ENCODE results near the gene PARD6G.
A peak's percentile ranks its signal among the peaks of the same experiment; 100 is the strongest.

Gene PARD6G

DNA sequence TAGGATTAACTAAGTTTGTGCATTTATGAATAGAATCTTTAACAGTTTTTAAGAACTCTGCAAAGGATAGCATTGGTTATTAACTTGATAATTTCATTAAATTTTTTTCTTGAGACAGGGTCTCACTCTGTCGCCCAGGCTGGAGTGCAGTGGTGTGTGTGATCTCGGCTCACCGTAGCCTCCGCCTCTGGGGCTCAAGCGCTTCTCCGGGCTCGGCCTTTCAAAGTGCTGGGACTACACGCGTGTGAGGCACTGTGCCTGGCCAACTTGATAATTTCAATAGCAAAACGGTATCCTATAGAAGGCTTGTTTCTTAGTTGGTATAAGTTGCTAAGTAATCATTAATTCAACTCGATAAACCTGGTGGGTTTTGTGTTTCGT, 100.3 kb downstream of the PARD6G start:
- no peak overlapping the region for H3K27ac ChIP-seq (ENCODE audit: low read depth in 2 of 2, low read length in 2 of 2)
- H3K9ac ChIP-seq (ENCODE audit: low read depth in 1 of 2, low read length in 2 of 2) = peak overlapping the region in 1 of 2 donors; percentile 26
- peaks cover 0 to under 1% of the 10 kb centered on the region in 2 donors for H3K36me3 ChIP-seq (ENCODE audit: control insufficient read depth in 2 of 2, insufficient read depth in 2 of 2, low read length in 2 of 2)
- peak overlapping the region; percentile 67 to 82 for H3K4me3 ChIP-seq (ENCODE audit: low read length in 2 of 2)
- H3K4me1 ChIP-seq (ENCODE audit: control insufficient read depth in 2 of 2, insufficient read depth in 2 of 2, low read length in 2 of 2) = peaks cover 4 to 15% of the 10 kb centered on the region in 2 donors
- no peaks in the 10 kb centered on the region for H3K27me3 ChIP-seq (ENCODE audit: control insufficient read depth in 2 of 2, insufficient read depth in 2 of 2, low read length in 2 of 2)
- no peaks in the 10 kb centered on the region for H3K9me3 ChIP-seq (ENCODE audit: control insufficient read depth in 2 of 2, low read length in 2 of 2)

DNA sequence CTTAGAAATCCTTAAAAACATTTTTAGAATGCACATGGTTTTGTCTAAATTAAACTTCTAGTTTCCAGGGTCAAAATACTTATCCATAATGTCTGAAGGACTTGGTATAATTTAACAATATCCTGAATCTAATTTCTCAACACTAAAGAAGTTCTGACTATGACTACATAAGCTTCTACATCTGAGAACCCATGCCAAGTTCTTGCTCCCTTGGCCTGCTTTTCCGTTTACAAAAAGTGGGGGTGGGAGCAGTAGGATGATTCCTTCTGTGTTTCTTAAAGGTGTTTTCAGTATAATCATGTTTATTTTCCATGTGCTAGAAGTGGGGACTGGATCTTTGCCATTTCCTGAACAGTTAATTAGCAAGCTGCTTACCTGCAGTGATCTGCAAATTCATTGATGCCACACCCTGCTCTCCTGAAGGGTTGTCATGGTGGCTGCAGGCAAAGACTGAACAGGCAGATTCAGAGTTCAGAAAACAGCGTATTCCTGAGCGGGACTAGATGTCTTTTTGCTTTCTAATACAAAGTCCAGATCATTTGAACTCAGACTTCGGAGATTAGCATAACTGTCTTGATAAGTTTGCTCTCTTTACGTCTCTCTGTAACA, 102.0 kb downstream of the PARD6G start:
- Histone ChIP-seq H3K27me3 (ENCODE audit: control insufficient read depth in 2 of 2, insufficient read depth in 2 of 2, low read length in 2 of 2) (no peaks in the 10 kb centered on the region), H3K9ac (ENCODE audit: low read depth in 1 of 2, low read length in 2 of 2) (no peak overlapping the region), H3K4me3 (ENCODE audit: low read length in 2 of 2) (no peak overlapping the region), H3K4me1 (ENCODE audit: control insufficient read depth in 2 of 2, insufficient read depth in 2 of 2, low read length in 2 of 2) (peaks cover 4 to 15% of the 10 kb centered on the region in 2 donors), H3K27ac (ENCODE audit: low read depth in 2 of 2, low read length in 2 of 2) (no peak overlapping the region), H3K9me3 (ENCODE audit: control insufficient read depth in 2 of 2, low read length in 2 of 2) (no peaks in the 10 kb centered on the region), H3K36me3 (ENCODE audit: control insufficient read depth in 2 of 2, insufficient read depth in 2 of 2, low read length in 2 of 2) (peaks cover 0 to 6% of the 10 kb centered on the region in 2 donors)

DNA sequence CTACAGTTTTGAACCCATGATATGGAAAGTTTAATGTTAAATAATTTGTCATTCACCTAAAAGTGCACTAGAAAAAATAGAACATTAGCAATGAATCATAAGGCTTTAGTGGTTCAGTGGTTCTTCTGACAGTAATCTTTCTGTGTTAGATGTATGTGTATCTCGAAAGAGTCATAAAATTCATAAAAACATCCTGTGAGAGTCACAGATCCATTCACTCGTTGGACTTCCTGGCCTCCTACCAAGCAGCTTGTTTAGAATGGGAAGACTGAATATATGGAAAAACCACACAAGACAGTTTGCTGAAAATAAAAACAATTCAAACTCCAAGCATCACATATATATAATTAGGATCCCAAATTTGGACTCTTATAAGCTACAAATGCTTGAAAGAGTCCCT, 103.4 kb downstream of the PARD6G start:
- H3K9ac ChIP-seq (ENCODE audit: low read depth in 1 of 2, low read length in 2 of 2) = no peak overlapping the region
- no peaks in the 10 kb centered on the region for H3K9me3 ChIP-seq (ENCODE audit: control insufficient read depth in 2 of 2, low read length in 2 of 2)
- H3K36me3 ChIP-seq (ENCODE audit: control insufficient read depth in 2 of 2, insufficient read depth in 2 of 2, low read length in 2 of 2) = peaks cover 0 to 6% of the 10 kb centered on the region in 2 donors
- no peak overlapping the region for H3K27ac ChIP-seq (ENCODE audit: low read depth in 2 of 2, low read length in 2 of 2)
- no peak overlapping the region for H3K4me3 ChIP-seq (ENCODE audit: low read length in 2 of 2)
- peaks cover 2 to 9% of the 10 kb centered on the region in 2 donors for H3K4me1 ChIP-seq (ENCODE audit: control insufficient read depth in 2 of 2, insufficient read depth in 2 of 2, low read length in 2 of 2)
- no peaks in the 10 kb centered on the region for H3K27me3 ChIP-seq (ENCODE audit: control insufficient read depth in 2 of 2, insufficient read depth in 2 of 2, low read length in 2 of 2)

DNA sequence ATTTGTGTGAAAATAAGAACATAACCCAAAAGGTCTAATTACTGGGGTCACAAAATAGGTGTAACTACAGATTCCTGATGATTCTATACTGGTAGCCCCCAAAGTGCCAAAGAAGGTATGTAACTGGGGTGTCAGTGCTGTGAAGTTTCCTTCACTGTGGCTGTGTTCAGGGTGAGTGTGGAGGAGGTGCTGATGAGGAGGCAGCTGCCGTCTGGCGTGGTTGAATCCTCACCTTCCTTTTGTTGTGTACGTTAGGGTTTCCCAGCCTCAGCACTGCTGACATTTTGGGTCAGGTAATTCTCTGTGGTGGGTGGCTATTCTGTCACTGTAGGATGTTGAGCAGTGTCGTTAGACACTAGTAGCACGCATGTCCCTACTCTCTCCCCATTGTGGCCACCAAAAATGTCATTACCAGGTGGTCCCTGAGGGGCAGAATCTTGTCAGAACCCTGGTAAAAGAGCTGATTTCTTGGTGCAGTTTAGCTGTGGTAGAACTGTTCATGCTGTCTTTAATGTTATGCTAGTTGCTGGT, 106.8 kb downstream of the PARD6G start:
- Histone ChIP-seq H3K27me3 (ENCODE audit: control insufficient read depth in 2 of 2, insufficient read depth in 2 of 2, low read length in 2 of 2) (no peaks in the 10 kb centered on the region), H3K4me3 (ENCODE audit: low read length in 2 of 2) (no peak overlapping the region), H3K27ac (ENCODE audit: low read depth in 2 of 2, low read length in 2 of 2) (no peak overlapping the region), H3K4me1 (ENCODE audit: control insufficient read depth in 2 of 2, insufficient read depth in 2 of 2, low read length in 2 of 2) (no peaks in the 10 kb centered on the region), H3K36me3 (ENCODE audit: control insufficient read depth in 2 of 2, insufficient read depth in 2 of 2, low read length in 2 of 2) (peaks cover 26 to 32% of the 10 kb centered on the region in 2 donors), H3K9ac (ENCODE audit: low read depth in 1 of 2, low read length in 2 of 2) (no peak overlapping the region), H3K9me3 (ENCODE audit: control insufficient read depth in 2 of 2, low read length in 2 of 2) (no peaks in the 10 kb centered on the region)

DNA sequence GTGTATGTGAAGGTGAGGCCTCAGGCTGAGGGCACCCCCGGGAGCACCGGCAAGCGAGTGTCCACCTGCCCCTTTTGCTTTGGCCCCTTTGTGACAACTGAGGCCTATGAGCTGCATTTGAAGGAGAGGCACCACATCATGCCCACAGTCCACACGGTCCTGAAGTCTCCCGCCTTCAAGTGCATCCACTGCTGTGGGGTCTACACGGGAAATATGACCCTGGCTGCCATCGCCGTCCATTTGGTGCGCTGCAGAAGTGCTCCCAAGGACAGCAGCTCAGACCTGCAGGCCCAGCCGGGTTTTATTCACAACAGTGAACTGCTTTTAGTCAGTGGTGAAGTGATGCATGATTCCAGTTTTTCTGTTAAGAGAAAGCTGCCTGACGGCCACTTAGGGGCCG, 109.3 kb downstream of the PARD6G start:
- H3K4me3 ChIP-seq (ENCODE audit: low read length in 2 of 2) = no peak overlapping the region
- H3K4me1 ChIP-seq (ENCODE audit: control insufficient read depth in 2 of 2, insufficient read depth in 2 of 2, low read length in 2 of 2) = no peaks in the 10 kb centered on the region
- peaks cover 35 to 48% of the 10 kb centered on the region in 2 donors for H3K36me3 ChIP-seq (ENCODE audit: control insufficient read depth in 2 of 2, insufficient read depth in 2 of 2, low read length in 2 of 2)
- H3K27me3 ChIP-seq (ENCODE audit: control insufficient read depth in 2 of 2, insufficient read depth in 2 of 2, low read length in 2 of 2) = no peaks in the 10 kb centered on the region
- no peak overlapping the region for H3K27ac ChIP-seq (ENCODE audit: low read depth in 2 of 2, low read length in 2 of 2)
- no peaks in the 10 kb centered on the region for H3K9me3 ChIP-seq (ENCODE audit: control insufficient read depth in 2 of 2, low read length in 2 of 2)
- H3K9ac ChIP-seq (ENCODE audit: low read depth in 1 of 2, low read length in 2 of 2) = no peak overlapping the region

DNA sequence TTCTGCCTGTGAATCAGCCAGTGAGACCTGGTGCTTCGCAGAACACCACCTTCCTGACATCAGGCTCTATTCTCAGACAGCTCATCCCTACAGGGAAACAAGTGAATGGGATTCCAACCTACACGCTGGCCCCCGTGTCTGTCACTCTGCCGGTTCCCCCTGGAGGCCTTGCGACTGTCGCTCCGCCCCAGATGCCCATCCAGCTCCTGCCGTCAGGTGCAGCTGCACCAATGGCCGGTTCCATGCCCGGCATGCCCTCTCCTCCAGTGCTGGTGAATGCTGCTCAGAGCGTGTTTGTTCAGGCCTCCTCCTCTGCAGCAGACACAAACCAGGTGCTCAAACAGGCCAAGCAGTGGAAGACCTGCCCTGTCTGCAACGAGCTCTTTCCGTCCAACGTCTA, 110.2 kb downstream of the PARD6G start:
- H3K27ac ChIP-seq (ENCODE audit: low read depth in 2 of 2, low read length in 2 of 2) = no peak overlapping the region
- H3K36me3 ChIP-seq (ENCODE audit: control insufficient read depth in 2 of 2, insufficient read depth in 2 of 2, low read length in 2 of 2) = peaks cover 35 to 48% of the 10 kb centered on the region in 2 donors
- H3K9ac ChIP-seq (ENCODE audit: low read depth in 1 of 2, low read length in 2 of 2) = no peak overlapping the region
- no peaks in the 10 kb centered on the region for H3K9me3 ChIP-seq (ENCODE audit: control insufficient read depth in 2 of 2, low read length in 2 of 2)
- no peak overlapping the region for H3K4me3 ChIP-seq (ENCODE audit: low read length in 2 of 2)
- no peaks in the 10 kb centered on the region for H3K27me3 ChIP-seq (ENCODE audit: control insufficient read depth in 2 of 2, insufficient read depth in 2 of 2, low read length in 2 of 2)
- no peaks in the 10 kb centered on the region for H3K4me1 ChIP-seq (ENCODE audit: control insufficient read depth in 2 of 2, insufficient read depth in 2 of 2, low read length in 2 of 2)

DNA sequence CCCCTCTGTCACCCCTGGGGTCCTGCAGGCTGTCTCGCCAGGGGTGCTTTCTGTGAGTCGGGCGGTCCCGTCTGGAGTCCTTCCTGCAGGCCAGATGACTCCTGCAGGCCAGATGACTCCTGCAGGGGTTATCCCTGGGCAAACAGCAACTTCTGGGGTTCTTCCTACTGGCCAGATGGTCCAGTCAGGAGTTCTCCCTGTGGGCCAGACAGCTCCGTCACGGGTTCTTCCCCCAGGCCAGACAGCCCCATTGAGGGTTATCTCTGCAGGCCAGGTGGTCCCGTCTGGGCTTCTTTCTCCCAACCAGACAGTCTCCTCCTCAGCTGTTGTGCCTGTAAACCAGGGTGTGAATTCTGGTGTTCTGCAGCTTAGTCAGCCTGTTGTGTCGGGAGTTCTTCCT, 110.6 kb downstream of the PARD6G start:
- Histone ChIP-seq H3K9me3 (ENCODE audit: control insufficient read depth in 2 of 2, low read length in 2 of 2) (no peaks in the 10 kb centered on the region), H3K27ac (ENCODE audit: low read depth in 2 of 2, low read length in 2 of 2) (no peak overlapping the region), H3K27me3 (ENCODE audit: control insufficient read depth in 2 of 2, insufficient read depth in 2 of 2, low read length in 2 of 2) (no peaks in the 10 kb centered on the region), H3K36me3 (ENCODE audit: control insufficient read depth in 2 of 2, insufficient read depth in 2 of 2, low read length in 2 of 2) (peaks cover 35 to 46% of the 10 kb centered on the region in 2 donors), H3K4me1 (ENCODE audit: control insufficient read depth in 2 of 2, insufficient read depth in 2 of 2, low read length in 2 of 2) (no peaks in the 10 kb centered on the region), H3K4me3 (ENCODE audit: low read length in 2 of 2) (no peak overlapping the region), H3K9ac (ENCODE audit: low read depth in 1 of 2, low read length in 2 of 2) (no peak overlapping the region)

DNA sequence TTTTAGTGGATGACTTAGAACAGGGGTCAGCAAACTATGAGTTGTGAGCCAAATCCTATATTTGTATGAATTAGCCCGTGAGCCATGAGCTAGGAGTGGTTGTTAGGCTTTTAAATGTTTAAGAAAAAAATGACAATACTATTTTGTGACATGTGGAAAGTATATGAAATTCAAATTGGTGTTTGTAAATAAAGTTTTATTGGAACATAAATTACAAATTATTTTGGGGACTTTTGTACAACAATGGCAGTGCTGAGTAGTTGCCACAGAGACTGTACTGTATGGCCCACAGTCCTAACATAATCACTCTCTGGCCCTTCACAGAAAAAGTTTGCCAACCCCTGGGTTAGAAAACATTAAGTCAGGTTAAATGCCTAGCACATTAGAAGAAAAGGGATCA, 112.2 kb downstream of the PARD6G start:
- H3K27ac ChIP-seq (ENCODE audit: low read depth in 2 of 2, low read length in 2 of 2) = no peak overlapping the region
- H3K9me3 ChIP-seq (ENCODE audit: control insufficient read depth in 2 of 2, low read length in 2 of 2) = no peaks in the 10 kb centered on the region
- no peaks in the 10 kb centered on the region for H3K27me3 ChIP-seq (ENCODE audit: control insufficient read depth in 2 of 2, insufficient read depth in 2 of 2, low read length in 2 of 2)
- no peak overlapping the region for H3K4me3 ChIP-seq (ENCODE audit: low read length in 2 of 2)
- no peak overlapping the region for H3K9ac ChIP-seq (ENCODE audit: low read depth in 1 of 2, low read length in 2 of 2)
- no peaks in the 10 kb centered on the region for H3K4me1 ChIP-seq (ENCODE audit: control insufficient read depth in 2 of 2, insufficient read depth in 2 of 2, low read length in 2 of 2)
- peaks cover 37 to 42% of the 10 kb centered on the region in 2 donors for H3K36me3 ChIP-seq (ENCODE audit: control insufficient read depth in 2 of 2, insufficient read depth in 2 of 2, low read length in 2 of 2)

DNA sequence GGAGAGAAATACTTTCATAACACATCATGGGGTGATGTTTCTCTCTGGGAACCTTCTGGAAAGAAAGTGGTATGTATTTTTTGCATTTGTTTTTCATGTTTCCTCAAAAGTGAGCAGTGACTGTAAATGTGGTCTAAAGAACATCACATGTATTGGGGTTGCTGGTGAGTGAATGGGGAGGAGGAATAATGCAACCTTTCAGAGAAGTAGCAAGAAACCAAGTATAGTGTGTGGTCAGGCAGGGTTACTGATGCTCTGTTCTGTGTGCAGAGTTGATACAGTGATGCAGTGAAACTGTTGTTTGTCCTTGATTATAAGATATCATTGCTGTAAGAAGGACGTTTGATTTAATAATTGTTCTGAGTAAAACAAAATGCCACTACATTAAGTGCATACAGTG, 114.2 kb downstream of the PARD6G start:
- H3K4me3 ChIP-seq (ENCODE audit: low read length in 2 of 2) = no peak overlapping the region
- peaks cover 36 to 42% of the 10 kb centered on the region in 2 donors for H3K36me3 ChIP-seq (ENCODE audit: control insufficient read depth in 2 of 2, insufficient read depth in 2 of 2, low read length in 2 of 2)
- H3K27me3 ChIP-seq (ENCODE audit: control insufficient read depth in 2 of 2, insufficient read depth in 2 of 2, low read length in 2 of 2) = no peaks in the 10 kb centered on the region
- H3K27ac ChIP-seq (ENCODE audit: low read depth in 2 of 2, low read length in 2 of 2) = no peak overlapping the region
- no peaks in the 10 kb centered on the region for H3K4me1 ChIP-seq (ENCODE audit: control insufficient read depth in 2 of 2, insufficient read depth in 2 of 2, low read length in 2 of 2)
- no peaks in the 10 kb centered on the region for H3K9me3 ChIP-seq (ENCODE audit: control insufficient read depth in 2 of 2, low read length in 2 of 2)
- H3K9ac ChIP-seq (ENCODE audit: low read depth in 1 of 2, low read length in 2 of 2) = no peak overlapping the region

DNA sequence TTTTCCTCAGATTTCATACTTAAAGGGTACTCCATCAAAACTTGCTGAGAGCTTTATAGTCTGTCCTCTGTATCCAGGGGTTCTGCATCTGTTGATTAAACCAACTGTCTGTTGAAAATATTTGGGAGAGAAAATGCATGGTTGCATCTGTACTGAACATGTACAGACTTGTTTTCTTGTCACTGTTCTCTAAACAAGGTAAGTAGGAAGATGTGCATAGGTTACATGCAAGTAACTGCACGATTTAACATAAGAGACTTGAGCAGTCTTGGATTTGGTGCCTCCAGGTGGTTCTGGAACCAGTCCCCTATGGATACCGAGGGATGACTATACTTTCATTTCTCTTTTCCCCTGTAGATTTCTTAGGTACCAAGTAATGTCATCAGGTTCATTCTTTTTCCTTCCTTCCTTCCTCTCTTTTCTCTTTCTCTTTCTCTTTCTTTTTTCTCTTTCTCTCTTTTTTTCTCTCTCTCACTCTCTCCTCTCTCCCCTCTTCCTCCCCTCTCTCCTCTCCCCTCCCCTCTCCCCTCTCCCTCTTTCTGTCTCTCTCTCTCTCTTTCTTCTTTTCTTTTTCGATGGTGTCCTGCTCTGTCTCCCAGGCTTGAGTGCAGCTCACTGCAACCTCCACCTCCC, 115.0 kb downstream of the PARD6G start:
- Histone ChIP-seq H3K4me3 (ENCODE audit: low read length in 2 of 2) (no peak overlapping the region), H3K9me3 (ENCODE audit: control insufficient read depth in 2 of 2, low read length in 2 of 2) (no peaks in the 10 kb centered on the region), H3K9ac (ENCODE audit: low read depth in 1 of 2, low read length in 2 of 2) (no peak overlapping the region), H3K27ac (ENCODE audit: low read depth in 2 of 2, low read length in 2 of 2) (no peak overlapping the region), H3K27me3 (ENCODE audit: control insufficient read depth in 2 of 2, insufficient read depth in 2 of 2, low read length in 2 of 2) (no peaks in the 10 kb centered on the region), H3K4me1 (ENCODE audit: control insufficient read depth in 2 of 2, insufficient read depth in 2 of 2, low read length in 2 of 2) (no peaks in the 10 kb centered on the region), H3K36me3 (ENCODE audit: control insufficient read depth in 2 of 2, insufficient read depth in 2 of 2, low read length in 2 of 2) (peaks cover 28 to 34% of the 10 kb centered on the region in 2 donors)

All from mucosa of rectum (tissue), 2 donors.